Raji (cell line): Measurements from ENCODE around the gene PIEZO1.

ENCODE experiments used
- POLR2A ChIP-seq: IDR thresholded peaks from 2 replicates; pipeline ENCODE4 v1.6.1; 2011; ENCODE audit warnings: low read depth, low read length, control low read depth; ENCODE audit not compliant: insufficient read depth

The PIEZO1 gene

DNA sequence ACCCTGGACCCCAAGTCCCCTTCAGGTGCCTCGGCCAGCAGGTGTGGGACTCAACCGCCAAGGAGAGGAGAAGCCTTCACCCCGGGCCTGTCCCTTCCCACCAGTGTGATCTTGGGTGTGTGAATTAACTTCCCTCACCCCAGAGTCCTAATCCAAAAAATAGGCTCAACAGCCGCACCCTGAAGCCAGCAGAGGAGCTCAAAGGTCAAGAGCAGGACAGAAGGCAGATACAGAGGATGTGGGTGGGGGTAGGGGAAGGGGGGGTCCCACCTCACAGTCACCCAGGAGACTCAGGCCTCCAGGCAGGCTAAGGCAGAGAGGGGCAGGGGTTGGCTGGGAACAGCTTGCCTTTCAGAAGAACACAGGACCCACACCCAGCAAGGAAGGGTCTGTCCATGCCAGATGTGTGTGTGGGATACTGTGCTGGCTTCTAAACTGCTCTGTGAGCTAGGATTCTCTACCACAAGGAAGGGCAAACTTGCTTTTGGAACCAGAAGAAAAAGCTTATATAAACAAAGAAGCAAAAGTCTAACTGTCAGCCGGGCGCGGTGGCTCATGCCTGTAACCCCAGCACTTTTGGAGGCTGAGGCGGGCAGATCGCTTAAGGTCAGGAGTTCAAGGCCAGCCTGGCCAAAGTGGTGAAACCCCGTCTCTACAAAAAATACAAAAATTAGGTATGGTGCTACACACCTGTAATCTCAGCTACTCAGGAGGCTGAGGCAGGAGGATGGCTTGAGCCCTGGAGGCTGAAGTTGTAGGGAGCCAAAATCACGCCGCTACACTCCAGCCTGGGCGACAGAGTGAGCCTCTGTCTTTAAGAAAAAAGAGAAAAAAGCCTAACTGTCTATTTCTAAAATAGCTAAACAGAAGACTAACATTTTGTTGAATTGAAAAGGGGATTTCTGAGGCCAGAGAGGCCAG, 4.6 kb downstream of the PIEZO1 start:
- TF ChIP-seq POLR2A, result no peak

DNA sequence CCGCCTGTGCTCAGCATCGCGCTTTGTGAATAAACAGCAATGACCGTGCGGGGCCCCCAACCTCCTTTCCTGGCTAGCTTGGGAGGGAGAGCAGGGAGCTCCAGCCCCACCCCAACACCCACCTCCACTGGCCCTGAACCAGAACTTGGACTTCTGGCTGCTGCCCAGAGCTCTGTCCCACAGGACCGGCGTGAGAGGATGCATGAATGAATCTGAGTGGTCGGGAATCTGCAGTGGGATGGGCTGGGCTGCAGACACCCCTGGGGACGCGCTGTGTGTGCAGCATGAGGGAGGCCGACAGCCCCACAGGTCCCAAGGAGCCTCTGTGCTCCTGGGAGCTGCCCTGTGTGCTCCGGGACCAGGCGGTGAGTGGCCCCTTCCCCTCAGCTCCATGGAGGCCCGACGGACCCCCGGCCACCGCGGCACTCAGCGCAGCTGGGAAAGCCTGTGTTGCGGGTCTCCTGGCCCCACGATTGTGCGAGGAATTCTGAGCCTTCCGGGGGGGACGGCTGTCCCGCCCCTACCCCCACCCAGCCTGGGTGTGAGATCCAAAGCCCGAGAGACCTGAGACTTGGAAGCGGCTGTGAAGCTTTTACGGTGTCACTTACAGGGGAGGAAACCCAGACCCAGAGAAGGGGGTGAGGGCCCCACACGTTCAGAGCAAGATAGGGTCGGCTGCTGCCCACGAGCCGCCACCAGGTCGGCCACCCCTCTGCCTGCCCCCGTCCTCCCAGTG, 5.4 kb downstream of the PIEZO1 start:
- no peak for TF ChIP-seq POLR2A

DNA sequence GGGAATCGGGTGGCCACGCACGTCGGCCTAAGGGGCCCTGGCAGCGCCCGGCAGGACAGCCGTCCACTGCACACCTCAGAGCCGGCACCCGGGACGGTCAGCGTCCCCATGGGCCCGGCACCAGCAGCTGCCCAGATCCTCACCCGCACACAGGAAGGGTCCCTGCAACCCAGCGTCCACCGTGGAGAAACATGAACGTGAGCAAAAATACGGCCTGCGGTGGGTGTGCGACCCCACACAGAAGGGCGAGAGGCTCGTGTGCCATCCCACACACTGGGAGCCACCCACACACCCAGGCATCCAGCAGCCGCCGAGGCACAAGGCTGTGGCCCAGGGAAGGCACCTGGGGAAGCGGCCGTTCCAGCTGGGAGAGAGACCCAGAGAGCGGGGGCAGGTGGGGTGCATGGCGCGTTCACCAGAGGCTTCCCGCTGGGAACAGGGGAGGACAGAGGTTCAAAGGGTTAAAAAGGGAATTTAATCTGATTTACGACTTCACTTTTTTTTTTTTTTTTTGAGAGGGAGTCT, 6.4 kb downstream of the PIEZO1 start:
- no peak for TF ChIP-seq POLR2A

DNA sequence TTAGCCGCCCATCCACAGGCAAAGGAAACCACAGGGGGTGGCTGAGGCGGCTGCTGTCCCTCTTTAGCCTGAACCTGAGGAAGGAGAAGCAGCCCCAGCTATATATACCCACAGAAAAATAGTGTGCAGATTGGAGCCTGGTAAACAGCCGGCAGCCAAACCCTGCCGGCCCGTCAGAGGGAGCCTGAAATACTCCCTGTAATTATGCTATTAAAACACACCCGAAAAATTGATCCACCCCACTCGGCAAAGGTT, 6.8 kb downstream of the PIEZO1 start:
- no peak for TF ChIP-seq POLR2A

DNA sequence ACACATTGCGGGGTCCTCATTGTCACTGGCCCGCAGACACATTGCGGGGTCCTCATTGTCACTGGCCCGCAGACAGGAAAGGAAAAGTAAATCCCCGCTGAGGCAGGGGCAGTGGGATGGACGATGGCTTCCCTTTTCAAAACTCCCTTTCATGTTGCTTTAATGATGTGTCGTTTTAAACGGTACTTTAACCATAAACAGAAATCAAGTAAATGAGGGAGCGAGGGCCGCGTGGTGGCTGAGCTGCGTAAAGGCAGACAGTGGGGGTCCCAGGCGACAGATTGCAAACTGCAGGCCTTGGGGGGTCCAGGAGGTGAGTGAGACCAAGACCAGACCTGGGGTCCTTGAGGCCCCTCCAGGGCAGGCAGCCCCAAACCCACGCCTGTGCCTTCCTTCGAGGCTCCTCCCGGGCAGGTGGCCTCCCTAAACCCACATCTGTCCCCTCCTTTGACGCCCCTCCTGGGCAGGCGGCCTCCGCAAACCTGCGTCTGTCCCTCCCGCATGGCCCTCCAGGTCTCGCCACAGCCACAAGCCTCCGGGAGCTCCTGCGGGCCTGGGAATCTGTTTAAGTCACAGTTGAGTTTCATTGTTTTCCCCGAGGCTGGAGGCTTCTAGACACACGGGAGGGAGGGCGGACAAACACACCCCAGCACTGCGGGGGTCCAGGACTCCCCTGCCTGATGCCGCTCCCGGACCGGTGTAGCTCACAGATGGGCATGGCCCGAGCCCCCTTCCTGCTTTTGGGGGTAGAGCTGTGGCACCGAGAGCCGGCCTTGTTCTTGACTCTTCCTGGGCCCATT, 7.3 kb downstream of the PIEZO1 start:
- no peak for TF ChIP-seq POLR2A

DNA sequence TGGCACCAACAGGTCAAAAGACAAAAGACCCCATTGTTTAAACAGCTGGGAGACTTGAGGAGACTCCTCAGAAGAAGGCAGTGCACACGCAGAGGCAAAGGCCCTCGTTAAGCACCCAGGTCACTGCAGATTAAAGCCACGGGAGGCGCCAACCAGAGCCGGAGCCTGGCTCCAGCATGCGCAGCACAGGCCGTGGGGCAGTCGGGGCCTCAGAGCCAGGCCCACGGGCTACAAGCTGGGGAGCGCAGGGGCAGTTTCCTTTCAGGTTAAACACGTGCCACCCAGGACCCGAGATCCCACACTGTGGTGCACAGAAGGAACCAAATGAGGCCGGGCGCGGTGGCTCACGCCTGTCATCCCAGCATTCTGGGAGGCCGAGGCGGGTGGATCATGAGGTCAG, 9.2 kb downstream of the PIEZO1 start:
- no peak for TF ChIP-seq POLR2A

DNA sequence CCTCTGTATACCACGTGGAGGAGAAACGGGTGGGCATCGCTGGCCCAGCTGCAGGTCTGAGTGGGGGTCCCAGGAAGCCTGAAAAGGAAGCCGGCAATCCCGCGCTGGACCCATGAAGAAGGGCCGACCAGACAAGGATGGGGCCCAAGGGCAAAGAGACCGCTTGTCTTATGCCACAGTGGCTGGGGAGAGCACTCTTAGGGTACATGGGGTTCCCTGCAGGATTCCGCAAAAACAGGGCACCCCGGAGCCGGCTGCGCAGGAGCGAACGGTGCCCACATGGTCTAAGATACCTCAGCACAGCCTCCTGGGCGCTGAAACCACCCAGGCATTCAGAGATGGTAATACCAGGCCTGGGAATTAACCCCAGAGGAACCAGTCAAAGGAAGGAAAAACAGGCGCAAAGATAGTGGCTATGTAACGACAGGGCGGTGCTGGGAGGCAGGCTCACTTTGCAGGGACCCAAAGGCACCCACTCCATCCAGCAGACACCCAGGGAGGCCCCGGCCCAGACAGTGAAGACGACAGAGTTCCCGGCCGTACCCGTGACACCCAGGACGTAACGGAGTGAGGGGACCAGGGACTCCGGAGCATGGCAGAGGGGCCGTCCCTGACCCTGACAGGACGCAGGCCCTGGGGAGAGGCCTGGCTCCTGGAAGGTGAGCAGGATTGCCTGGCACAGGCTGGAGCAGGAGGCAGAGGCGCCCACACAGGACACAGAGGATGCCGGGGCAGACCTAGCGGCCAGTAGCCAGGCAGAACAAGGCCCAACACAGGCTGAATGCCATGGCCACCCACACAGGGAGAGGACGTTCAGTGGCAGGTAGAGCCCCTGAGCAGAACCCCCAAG, 10.3 kb downstream of the PIEZO1 start:
- no peak for TF ChIP-seq POLR2A

DNA sequence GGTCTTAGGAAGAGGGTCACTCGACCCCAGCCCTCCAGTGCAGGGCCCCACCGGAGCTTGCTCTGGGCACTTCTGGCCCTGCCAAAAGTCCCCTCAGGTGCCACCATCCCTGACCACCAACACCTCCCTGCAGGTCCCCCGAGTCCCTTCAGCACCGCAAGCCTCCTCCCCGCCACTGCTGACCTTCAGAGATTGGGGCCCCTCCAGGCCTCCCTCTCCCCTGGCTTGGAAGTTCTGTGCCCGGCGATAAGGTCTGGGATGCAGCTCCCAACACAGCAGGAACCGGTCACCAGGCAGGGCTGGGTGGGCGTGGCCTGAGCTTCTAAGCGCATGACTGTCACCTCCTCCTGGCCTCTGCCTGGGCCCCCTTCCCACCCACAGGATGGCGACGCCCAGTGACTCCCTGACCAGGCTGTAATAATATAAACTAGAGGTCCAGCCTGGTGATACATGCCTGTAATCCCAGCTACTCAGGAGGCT, 11.2 kb downstream of the PIEZO1 start:
- no peak for TF ChIP-seq POLR2A

DNA sequence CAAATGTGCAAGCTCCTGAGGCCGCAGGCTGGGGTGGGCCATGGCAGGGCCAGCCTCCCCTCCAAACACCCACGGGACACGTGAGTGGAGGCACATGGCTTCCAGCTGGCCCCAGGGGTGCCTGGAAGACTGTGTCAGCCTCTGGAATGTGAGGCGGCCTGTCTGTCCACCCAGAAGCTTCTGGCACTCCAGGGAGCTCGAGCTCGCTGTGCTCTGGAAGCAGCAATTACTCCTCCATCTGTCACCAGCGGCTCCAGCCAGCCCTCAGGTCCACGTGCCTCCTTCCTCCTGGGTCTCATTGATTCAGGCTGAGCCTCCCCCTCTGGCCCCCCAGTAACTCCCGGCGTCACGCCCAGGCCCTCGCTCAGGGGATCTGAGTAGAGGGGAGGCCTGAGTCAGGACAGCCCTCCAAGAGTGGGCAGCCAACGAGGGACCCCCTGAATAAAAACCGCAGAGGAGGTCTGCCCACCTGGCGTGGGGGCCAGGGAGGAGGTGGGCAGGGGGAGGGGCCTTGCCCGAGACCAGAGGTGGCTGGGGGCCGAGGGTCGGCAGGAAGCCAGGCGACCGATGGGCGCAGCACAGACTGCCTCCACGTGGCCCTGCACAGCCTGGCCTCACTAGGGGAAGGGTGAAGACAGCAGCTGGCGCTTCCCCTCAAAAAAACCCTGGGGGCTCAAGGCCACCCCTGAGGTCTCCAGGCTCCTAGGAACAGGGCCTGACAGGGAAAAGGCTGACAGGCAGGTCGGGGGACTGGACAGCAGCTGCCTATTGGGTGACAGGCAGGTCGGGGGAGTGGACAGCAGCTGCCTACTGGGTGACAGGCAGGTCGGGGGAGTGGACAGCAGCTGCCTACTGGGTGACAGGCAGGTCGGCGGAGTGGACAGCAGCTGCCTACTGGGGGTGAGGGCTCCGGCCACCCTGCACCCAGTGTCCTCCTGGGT, 11.9 kb downstream of the PIEZO1 start:
- TF ChIP-seq POLR2A, result no peak

DNA sequence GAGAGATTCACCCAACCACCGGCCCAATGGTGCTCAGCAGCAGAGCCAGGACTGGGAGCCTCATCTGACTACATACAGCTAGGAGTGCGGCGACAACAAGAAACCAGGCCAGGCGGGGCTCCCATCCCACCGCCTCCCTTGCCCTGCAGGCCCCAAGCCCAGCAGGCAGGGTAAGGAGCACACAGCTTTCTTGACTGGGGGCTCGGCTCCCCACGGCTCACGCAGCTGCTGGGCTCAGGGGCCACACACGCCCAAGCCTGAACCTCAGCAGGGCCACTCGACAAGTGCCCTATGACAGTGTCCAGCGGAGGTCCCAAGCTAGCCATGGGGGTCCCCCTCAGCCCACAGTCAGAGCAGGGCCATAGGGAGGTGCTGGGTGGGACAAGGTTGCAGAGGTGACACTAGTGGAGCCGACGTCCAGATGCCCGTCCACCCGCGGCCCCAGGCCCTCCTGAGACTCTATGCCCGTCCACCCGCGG, 13.7 kb downstream of the PIEZO1 start:
- no peak for TF ChIP-seq POLR2A

DNA sequence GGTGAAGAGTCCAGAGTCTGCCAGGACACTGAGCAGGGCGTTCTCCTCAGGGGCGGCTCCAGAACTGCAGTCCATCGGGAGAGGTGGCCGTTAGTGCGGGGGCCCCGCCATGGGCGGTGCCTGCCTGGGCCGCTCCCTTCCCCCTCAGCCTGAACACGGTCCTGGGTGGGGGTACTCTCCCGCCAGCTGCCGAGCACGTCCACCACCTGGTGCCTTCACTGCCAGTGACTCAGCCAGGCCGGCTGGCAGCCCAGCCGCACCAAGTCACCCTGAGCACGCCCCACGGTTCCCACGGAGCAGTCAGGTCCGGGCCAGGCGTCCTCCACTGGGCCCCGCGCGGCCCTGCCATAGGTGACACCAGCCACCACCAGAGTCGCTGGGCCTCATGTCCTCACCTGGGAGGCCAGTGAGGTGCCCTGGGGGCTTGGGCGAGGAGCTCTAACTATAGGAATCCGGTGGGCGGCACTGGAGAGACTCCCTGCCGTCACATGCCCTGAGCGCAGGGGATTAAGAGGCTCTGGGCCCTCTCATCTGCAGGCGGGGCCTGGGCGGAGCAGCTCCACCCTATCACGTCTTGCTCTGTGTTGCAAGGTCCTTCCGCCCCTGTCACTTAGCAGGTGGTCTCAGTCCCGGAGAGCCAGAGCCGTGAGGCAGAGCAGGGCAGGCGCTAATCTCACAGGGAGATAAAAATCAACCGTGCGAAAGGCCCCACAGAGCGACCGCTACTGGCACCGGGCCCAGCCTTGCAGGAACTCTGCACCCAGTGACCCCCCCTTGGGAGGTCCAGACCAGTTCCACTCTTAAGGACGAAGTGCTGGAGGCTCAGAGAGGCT, 14.3 kb downstream of the PIEZO1 start:
- TF ChIP-seq POLR2A, result no peak
